Stimulated activated CD4-positive, alpha-beta T cell treated with anti-CD3 and anti-CD28 coated beads, Interleukin-4, amount 100 ng/mL, for 1 hour (primary cell): ENCODE data around the gene PSMF1.
"Not testable (repeated sequence)": the region's sequence is repeated elsewhere in the genome, so short reads cannot be mapped to it uniquely, and the experiment has no call there.

ENCODE experiments used
- DNase-seq: peaks from one replicate; pipeline ENCODE4 v3.0.0-alpha.2; 2020

Gene PSMF1

DNA sequence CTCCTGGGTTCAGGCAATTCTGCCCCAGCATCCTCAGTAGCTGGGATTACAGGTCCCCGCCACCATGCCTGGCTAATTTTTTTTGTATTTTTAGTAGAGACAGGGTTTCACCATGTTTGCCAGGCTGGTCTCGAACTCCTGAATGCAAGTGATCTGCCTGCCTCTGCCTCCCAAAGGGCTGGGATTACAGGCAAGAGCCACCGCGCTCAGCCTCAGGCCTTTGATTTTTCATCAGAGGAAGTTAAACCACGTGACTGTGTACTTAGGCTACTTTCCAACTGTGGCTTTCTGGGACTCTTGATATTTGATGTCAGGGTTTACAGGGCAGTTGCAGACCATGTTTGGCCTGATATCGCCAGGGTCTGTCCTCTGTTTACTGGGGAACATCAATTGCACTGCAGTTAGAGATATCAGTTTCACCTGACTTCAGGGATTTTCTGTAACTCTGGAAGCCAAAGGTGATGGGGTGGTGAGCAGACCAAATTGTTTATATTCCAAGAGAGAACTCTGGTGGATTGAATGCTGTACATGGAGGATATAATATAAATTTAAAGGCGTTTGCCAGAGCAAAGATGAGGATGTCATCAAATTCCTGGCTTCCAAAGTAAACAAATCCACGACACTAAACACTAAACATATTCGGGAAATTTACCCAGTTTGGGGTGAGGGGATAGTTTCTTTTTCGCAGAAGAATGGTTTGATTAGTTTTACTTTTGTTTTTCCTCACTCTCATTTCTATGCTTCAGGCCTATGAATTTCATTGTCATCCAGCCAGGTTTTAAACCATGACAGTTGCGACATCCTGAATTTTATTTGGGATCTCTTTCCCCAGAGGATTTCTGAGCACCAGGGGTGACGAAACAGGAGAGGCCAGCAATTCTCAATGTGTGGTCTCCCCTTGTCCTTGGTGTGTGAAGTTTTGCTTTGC is 4.2 kb downstream of the PSMF1 start:
- no peak for DNase-seq

DNA sequence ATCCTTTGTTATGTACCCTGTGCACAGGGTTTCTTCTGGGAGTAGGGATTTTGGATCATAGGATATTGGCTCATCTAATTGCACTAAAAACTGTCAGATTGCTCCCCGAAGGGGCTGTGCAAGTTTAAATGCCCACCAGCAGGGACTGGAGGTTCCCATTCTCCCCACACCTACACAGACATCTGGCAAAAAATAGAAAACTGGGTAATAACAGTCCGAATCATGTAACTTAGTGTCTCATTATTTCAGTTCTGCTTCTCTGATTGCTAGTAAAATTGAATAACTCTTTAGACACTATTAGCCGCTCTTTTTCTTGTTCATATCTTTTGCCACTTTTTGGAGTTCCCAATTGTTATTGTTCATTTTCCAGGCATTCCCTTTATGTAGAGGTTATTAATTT is 5.3 kb downstream of the PSMF1 start:
- no peak for DNase-seq

DNA sequence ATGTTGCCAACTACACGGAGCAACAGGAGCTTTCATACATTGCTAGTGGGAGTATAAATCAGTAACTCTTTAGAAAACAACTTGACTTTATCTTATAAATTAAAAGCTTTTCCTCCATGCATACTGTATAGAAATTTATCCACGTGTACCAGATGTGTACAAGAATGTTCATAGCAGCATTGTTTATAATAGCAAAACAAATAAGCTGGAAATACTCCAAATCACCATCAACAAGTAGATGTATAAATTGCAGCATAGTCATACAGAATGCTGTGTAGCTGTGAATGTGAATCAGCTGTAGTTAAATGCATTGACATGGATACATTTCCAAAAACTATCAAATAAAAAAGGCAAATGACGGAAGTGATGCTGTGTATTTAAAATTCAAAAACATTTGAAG is 6.0 kb downstream of the PSMF1 start:
- DNase-seq = no peak

DNA sequence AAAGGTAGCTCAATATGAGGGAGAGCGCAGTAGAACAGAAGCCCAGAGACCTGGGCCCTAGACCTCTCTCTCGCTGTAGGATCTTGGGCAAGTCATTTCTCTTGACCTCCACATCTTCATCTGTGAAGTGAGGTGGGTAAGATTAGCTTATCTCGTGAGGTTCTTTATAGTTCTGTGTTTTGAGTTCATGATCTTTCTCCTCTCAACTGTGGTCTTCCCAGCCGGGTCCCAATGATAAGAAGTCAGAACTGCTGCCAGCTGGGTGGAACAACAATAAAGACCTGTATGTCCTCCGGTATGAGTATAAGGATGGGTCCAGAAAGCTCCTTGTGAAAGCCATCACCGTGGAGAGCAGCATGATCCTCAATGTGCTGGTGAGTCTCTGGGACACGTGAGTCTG is 6.9 kb downstream of the PSMF1 start:
- DNase-seq = no peak

DNA sequence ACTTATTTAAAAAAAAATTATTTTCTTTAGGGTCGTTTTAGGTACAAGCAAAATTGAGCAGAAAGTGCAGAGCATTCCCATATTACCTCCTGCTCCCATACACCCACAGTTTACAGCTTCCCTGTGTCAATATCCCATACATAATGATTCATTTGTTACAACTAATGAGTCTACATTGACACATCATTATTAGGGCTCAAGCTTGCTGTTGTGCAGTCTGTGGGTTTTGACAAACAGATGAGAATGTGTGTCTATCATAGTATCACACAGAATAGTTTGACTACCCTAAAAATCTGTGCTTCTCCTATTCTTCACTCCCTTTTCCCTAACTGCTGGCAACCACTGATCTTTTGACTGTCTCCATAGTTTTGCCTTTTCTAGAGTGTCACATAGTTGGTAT is 9.4 kb downstream of the PSMF1 start:
- DNase-seq = no peak

DNA sequence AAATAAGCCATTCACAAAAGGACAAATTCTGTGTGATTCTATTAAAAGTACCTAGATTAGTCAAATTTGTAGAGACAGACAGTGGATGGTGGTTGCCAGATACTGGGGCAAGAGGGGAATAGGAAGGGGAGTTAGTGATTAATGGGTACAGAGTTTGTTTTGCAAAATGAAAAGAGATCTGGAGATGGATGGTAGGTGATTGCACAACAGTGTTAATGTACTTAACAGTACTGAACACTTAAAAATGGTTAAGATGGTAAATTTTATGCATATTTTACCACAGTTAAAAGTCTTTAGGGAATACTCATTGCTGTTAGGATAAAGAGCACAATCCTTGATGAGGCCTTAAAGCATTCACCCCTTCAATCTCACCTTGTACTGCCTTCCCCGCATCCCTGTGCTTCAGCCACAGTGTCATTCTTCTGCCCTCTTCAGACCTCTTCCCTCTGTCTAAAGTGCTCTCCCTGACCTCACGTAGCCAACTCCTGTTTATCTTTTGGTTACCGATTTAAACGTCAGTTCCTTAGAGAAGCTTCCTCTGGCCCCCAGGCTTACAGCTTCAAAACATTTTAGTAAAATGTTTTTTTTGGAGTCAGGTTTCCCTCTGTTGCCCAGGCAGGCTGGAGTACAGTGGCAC is 11.8 kb downstream of the PSMF1 start:
- no peak for DNase-seq

DNA sequence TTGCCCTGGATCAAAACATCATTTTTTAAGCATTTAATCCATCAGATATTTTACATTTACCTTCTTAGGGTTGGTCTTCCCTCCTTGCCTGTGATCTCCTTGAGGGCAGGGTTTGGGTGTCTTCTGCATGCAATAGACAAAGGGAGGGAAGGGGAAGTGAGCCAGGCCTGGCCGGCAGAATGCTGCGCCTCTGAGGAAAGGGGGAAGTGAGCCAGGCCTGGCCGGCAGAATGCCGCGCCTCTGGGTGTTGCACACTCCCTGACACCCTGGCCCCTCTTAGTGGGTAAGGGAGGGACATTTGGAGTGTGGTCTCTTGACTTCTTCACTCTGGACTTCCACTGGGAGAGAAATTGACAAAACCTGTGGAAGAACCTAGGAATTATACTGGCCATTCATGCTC is 12.4 kb downstream of the PSMF1 start:
- no peak for DNase-seq

DNA sequence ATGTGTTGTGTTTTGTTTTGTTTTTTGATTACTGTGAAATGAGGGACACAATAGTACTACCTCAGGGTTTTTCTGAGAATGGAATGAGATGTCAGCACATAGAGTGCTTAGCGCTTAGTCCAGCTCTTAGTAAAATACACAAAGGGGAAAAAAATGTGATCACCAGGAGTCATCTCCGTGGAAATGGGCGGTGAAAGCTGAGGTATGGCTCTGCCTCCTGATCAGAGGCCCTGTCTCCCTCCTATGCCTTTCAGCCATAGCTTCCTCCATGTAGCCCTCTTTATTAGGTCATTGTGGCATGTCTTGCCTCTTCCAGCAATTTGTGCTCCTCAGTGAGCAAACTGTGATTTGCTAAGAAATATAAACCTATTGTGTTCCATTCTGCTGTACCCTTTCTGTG is 13.0 kb downstream of the PSMF1 start:
- no peak for DNase-seq

DNA sequence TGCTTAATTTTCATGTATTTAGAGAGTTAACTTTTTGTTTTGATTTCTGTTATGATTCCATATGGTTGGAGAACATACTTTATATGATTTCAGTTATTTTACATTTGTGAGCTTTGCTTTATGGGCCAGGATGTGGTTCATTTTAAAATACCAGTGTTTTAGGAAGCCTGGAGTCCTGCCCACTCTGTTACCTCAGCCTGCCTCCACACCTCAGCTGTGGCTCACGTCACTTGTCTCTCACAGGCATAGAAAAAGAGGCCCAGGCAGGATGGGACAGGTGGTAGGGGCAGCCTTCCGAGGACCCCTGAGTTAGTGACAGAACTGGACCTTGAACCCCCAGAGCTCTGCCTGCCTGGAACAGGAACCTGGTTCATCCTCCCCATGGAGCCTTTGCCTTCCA is 16.0 kb downstream of the PSMF1 start:
- DNase-seq = no peak

DNA sequence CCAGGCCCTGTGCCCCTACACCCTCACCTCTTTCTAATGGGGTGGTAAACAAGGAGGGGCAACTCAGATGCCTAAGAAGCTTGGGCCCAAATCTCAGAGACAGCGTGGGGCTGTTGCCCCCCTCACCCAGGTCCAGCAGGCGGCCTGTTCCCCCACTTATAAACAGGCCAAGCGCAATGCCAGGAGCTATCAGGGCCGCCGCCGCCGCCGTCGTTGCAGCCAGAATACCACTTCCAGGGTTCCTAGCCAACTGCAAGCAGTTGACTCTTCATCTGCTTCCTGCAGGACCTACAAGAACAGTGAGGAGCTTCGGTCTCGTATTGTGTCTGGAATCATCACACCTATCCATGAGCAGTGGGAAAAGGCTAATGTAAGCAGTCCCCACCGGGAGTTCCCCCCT is 16.4 kb downstream of the PSMF1 start:
- no peak for DNase-seq

DNA sequence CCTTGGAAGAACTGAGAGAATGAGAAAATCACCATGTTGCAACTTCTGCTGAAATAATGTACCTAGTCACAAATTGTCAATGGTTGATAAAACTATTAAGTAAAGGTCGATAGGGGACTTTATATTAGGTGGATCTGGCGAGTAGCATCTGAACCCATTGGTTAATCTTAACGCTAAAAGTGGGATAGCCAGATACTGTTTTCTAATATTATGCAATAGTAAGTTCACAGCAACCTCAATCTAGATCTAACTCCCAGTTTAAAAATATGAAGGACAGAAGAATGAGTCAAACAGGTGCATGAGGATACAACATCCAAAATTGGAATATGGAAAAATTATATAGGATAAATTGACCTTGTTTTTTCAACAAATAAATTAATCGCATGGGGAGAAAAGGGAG is 18.8 kb downstream of the PSMF1 start:
- DNase-seq = no peak

DNA sequence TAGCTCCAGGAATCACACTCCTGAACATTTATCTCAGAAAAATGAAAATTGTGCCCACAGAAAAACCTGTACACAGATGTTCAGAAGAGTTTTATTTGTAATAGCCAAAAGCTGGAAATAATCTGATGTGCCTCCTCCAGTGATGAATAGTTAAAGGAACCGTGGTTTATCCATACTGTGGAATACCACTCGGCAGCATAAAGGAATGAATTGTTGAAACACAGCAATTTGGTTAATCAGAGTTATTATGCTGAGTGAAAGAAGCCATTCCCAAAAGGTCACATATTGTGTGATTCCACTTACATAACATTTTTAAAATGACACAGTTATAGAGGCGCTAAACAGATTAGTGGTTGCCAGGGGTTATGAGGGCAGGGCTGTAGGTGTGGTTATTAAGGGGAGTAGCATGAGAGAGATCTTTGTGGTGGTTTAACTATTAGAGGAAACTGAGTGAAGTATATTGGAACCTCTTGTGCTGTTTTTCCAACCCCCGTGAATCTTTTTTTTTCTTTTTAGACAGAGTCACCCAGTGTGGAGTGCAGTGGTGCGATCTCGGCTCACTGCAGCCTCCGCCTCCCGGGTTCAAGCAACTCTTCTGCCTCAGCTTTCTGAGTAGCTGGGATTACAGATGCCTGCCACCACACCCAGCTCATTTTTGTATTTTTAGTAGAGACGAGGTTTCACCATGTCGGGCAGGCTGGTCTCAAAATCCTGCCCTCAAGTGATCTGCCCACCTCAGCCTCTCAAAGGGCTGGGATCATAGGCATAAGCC is 26.2 kb downstream of the PSMF1 start:
- DNase-seq = no peak

DNA sequence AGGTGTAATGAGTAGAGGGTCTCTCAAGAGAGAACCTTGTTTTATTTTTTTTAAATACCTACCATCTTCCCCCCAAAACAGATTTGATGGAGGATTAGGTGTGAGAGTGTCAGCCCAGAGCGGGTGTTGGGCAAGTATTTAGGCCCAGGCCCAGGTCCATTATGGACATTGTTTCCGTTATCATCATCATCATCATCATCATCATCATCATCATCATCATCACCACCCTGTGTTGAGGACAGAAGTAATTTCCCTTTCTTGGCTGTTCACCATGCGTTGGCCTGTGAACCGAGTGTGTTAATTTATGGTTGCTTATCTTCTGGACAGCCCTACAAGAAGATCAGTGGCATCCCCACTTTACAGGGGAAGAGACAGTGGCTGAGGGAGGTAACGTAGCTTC is 28.6 kb downstream of the PSMF1 start:
- no peak for DNase-seq

DNA sequence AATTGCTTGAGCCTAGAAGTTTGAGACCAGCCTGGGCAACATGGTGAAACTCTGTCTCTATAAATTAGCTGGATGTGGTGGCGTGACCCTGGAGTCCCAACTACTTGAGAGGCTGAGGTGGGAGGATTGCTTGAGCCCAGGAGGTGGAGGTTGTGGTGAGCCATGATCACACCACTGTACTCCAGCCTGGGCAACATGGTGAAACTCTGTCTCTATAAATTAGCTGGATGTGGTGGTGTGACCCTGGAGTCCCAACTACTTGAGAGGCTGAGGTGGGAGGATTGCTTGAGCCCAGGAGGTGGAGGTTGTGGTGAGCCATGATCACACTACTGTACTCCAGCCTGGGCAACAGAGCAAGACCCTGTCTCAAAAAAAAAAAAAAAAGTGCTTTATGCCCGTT is 31.4 kb downstream of the PSMF1 start:
- DNase-seq = not testable (repeated sequence)

DNA sequence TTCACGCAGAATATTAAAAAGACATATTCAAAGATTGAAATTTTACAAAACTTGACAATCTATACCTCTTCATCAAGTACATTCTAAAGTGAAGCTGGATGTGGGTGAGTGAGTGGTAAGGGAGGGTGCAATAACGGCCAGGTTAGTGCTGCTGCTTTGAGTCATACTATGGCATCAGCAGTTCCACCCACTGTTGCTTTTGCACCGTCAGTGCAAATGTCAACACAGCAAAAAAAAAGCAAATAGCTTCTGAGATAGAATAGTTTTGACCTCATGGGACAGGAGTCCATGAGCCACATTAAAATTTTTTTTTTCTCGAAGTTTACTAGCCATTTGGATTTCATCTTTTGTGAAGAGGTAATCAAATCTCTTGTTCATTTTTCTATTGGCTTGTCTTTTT is 31.8 kb downstream of the PSMF1 start:
- DNase-seq = no peak

DNA sequence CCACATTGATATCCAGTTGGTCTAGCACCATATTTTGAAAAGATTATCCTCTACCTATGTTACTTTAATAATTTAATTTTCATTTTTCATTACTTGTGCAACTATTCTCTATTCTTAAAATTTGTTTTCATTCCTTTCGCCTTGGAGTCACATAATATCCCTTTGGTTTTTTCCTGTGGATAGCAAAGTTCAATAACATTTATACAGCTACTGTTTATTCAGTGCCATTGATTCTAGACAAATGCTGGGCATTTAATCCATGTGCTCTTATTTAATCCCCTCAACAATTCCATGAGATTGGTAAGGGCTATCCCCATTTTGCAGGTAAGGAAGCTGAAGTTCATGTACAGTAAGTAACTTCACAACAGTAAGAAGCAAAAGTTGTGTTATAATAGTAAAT is 32.6 kb downstream of the PSMF1 start:
- no peak for DNase-seq

DNA sequence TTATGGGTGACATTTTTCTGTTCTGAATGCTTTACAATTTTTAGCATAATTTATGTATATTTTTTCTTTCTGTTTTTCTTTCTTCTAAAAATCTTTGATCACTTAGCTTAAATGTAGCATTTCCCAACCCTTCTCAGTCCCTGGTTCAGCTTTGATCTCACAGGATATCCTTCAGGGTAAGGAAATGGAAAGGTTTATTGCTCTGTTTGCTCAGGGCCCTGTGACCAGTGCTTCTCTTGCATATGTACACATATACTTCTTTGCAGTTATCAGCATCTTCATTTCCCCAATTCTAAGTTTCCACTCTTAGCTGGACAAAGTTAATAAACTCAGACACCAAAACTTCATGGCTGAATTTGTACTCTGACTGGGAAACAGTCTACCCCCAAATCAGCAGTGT is 35.8 kb downstream of the PSMF1 start:
- DNase-seq = no peak

DNA sequence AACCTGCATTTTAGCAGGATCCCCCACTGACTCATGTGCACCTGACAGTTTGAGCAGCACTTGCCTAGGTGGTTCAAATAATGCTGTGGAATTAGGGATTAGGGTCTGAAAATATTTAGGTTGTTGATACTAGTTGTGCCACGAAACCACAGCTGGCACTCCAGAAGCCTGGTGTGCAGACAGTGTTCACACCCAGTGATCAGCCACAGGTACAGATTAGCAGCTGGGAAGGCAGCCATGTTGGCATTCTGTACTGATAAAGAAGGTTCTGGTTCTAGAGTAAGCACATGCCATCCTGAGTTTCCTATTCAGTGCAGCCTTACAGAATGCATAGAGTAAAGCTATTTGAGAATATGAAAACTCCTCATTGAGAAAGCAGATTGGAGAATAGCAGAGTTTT is 36.3 kb downstream of the PSMF1 start:
- no peak for DNase-seq

DNA sequence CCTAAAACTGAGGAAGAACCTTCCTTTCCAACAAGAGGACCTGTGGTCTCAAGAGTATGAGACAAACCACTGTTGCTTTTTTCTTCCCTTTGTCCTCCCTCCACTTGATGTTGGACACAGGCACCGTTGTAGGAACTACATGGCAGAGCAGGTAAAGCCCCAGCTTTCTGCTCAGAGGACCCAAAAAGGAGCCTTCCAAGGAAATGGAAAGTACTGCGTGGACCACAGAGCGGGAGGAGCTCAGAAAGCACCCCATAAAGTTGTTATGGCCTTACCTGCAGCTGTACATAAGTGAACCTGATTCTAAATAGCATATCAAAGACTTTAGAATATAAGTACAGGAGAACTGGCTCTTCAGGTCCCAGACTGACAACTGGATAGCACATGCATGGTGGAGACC is 36.9 kb downstream of the PSMF1 start:
- DNase-seq = no peak

DNA sequence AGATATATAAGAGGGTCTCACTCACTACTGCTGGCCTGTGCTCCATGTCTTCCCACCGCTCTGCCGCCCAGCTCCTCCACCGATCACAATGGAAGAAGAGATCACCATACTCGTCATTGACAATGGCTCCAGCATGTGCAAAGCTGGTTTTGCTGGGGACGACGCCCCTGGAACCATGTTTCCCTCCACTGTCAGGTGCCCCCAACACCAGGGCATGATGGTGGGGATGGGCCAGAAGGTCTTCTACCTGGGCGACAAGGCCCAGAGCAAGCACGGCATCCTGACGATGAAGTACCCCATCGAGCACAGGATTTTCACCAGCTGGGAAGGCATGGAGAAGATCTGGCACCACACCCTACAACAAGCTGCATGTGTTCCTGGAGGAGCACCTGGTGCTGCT is 42.1 kb downstream of the PSMF1 start:
- DNase-seq = no peak

DNA sequence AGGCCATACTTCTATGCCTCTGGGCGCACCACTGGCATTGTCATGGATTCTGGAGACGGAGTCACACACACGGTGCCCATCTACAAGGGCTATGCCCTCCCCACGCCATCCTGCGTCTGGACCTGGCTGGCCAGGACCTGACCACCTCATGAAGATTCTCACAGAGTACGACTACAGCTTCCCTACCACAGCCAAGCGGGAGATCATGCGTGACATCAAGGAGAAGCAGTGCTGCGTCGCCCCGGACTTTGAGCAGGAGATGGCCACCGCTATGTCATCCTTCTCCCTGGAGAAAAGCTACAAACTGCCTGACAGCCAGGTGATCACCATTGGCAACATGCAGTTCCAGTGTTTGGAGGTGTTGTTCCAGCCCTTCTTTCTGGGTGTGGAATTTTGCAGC is 42.6 kb downstream of the PSMF1 start:
- DNase-seq = no peak

DNA sequence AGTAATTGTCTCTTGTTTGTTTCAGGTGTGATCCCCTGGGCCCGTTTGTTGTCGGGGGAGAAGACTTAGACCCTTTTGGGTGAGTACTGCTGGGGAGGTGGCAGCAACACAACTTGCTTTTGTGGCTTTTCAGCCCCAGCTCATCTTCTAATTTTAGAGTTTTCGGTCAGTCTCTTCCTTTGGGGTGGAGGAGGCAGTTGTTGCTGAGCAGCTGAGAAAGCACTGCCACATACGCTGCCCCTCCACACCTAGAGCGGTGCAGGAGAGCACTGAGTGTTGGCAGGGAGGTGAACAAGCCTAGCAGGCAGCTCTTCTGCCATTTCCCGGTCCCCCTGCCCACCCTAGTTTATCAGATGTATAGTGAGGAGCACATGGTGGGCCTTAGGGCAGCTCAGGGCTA is 44.7 kb downstream of the PSMF1 start:
- DNase-seq = no peak

DNA sequence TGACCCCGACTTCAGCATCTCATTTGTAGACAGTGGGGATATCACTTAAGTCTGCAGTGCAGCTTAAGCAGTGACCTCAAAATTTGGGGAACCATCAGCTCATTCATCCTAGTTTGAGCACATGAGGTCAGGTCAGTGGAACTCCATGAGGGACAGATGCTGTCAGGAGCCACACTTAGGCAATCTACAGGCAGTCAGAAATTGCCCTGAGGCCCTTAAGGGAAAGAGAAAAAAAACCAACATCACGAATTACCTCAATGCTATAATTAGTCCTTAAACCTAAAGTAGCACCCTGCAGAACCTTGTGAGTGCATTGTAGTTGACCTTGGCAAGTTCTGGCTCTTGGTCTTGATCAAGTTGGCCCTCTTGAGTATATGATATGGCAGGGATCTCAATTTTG is 45.3 kb downstream of the PSMF1 start:
- no peak for DNase-seq

DNA sequence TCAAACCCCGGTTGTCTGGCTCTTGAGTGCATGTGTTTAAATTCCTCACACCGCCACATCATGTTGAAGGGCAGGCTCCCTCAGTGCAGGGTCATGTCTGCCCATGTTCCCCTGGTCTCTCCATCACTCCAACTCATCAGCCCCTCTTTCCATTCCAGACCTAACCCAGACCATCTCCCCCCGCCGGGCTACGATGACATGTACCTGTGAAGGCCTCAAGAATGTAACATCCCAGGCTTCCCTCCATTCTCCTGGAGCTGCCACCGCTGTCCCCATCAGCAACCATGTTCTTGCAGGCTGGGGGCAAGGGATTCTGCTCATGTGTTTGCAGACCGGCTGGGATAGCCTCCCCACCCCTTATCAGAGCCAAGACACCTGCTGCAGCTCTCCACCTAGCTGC is 46.5 kb downstream of the PSMF1 start:
- no peak for DNase-seq
